K562 (cell line): ENCODE measurements around the gene MIEN1. TPM values are rescaled to one million over a fixed set of nuclear protein-coding genes. Genes with fewer than 3 reads are reported as not detected.

Experiments
- ATAC-seq: fragments of 200-7000 bp; cut with Tn5 transposase; 3 replicates; pipeline ENCODE4 v1.9.1; 2020; ENCODE audit warnings: moderate library complexity
- BruUV-seq: library from RNA; stranded (reverse); fragments of 400-500 nt; replicated peaks from 2 replicates; lab custom pipeline; 2021; lab: Mats Ljungman, UMichigan
- CTCF ChIA-PET: fragments of 300-600 bp; formaldehyde crosslinking; extraction: SDS; loops from one replicate; lab custom pipeline; 2021; ENCODE audit warnings: low intra/inter-chr PET ratio; lab: Yijun Ruan, JAX
- POLR2A ChIA-PET: fragments of 300-600, 350-650 bp; sonication (Branson Sonifier 250); formaldehyde crosslinking; extraction: SDS; loops from one replicate; lab custom pipeline; 2021; ENCODE audit warnings: antibody characterized with exemption, inconsistent platforms; lab: Yijun Ruan, JAX
- DNase-seq, 4 experiments: peaks; one replicate each; pipeline versions ENCODE4 v3.0.0 to v3.0.0-alpha.2; 2011 to 2018; ENCODE audit warnings: low spot score in 3 of 4, mixed read lengths in 3 of 4; ENCODE audit errors: extremely low read depth in 1 of 4
- FAIRE-seq: peaks from 2 replicates; lab custom pipeline; 2011; peaks lifted over from hg19 to GRCh38; lab: Jason Lieb, UNC
- H2AFZ ChIP-seq: 2 replicates; pipeline ENCODE4 v1.6.0; 2011; ENCODE audit warnings: low read depth, low read length, control low read depth, inconsistent platforms
- H3K27ac ChIP-seq: fragments of 200-600 bp; 3 replicates; pipeline ENCODE4 v1.8.0; 2011; ENCODE audit warnings: low read depth, mild to moderate bottlenecking, control low read depth, inconsistent platforms, low read length, moderate library complexity, mixed read lengths; ENCODE audit errors: extremely low read depth
- H3K27me3 ChIP-seq, 2 experiments: fragments of 300-600 bp in 1 of 2; 2 replicates in 1 of 2; 3 replicates in 1 of 2; pipeline versions ENCODE4 v1.6.0 to v1.8.0; 2011; ENCODE audit warnings: inconsistent platforms in 2 of 2, low read length in 2 of 2, mild to moderate bottlenecking in 1 of 2, mixed read lengths in 1 of 2, moderate library complexity in 1 of 2; ENCODE audit not compliant: control insufficient read depth in 2 of 2, insufficient read depth in 2 of 2
- H3K36me3 ChIP-seq: fragments of 300-600 bp; 3 replicates; pipeline ENCODE4 v1.8.0; 2011; ENCODE audit warnings: mild to moderate bottlenecking, low read length, inconsistent platforms; ENCODE audit not compliant: control insufficient read depth, insufficient read depth
- H3K4me1 ChIP-seq, 2 experiments: fragments of 200-600 bp in 1 of 2; replicated peaks in 1 of 2; 2 replicates in 1 of 2; 3 replicates in 1 of 2; pipeline versions ENCODE4 v1.5.1 to v1.8.0; 2011; ENCODE audit warnings: inconsistent platforms in 2 of 2, low read length in 2 of 2, mild to moderate bottlenecking in 1 of 2, mixed read lengths in 1 of 2, moderate library complexity in 1 of 2; ENCODE audit not compliant: control insufficient read depth in 2 of 2, insufficient read depth in 2 of 2
- H3K4me2 ChIP-seq: 2 replicates; pipeline ENCODE4 v1.6.1; 2011; ENCODE audit warnings: low read length, control low read depth, inconsistent platforms, mixed read lengths; ENCODE audit not compliant: insufficient read depth
- H3K4me3 ChIP-seq: fragments of 200-600 bp; sonication (generic), shearing (Covaris generic); 2 replicates; pipeline ENCODE4 v1.5.1; 2016; ENCODE audit warnings: control low read depth, inconsistent platforms
- H3K79me2 ChIP-seq: fragments of 200-600 bp; 3 replicates; pipeline ENCODE4 v1.8.0; 2011; ENCODE audit warnings: low read length, inconsistent platforms; ENCODE audit not compliant: control insufficient read depth, insufficient read depth
- H3K9ac ChIP-seq, 2 experiments: 2 replicates each; pipeline versions ENCODE4 v1.6.0 to v1.6.1; 2011; ENCODE audit warnings: low read depth in 2 of 2, low read length in 2 of 2, control low read depth in 1 of 2, inconsistent platforms in 1 of 2, mild to moderate bottlenecking in 1 of 2, mixed read lengths in 1 of 2; ENCODE audit not compliant: insufficient read depth in 1 of 2
- H3K9me1 ChIP-seq: one replicate; pipeline ENCODE4 v1.6.0; 2011; ENCODE audit warnings: inconsistent platforms, mild to moderate bottlenecking, low read length, moderate library complexity; ENCODE audit not compliant: control insufficient read depth, insufficient read depth
- H3K9me3 ChIP-seq: replicated peaks from 2 replicates; pipeline ENCODE4 v1.5.1; 2011; ENCODE audit warnings: low read depth, low read length, inconsistent platforms; ENCODE audit not compliant: control insufficient read depth, insufficient read depth
- H4K20me1 ChIP-seq: replicated peaks from 2 replicates; pipeline ENCODE4 v1.6.1; 2011; ENCODE audit warnings: low read length, inconsistent platforms, mixed read lengths; ENCODE audit not compliant: control insufficient read depth, insufficient read depth
- ARHGAP35 ChIP-seq: fragments of 450-650 bp; IDR thresholded peaks from 2 replicates; pipeline ENCODE4 v1.6.1; 2018; ENCODE audit not compliant: partially characterized antibody
- CEBPB ChIP-seq: fragments of 450-650 bp; IDR thresholded peaks from 2 replicates; pipeline ENCODE4 v1.6.1; 2016; ENCODE audit warnings: missing genetic modification characterization, missing compliant biosample characterization
- CREBBP ChIP-seq: IDR thresholded peaks from one replicate; pipeline ENCODE4 v1.6.1; 2012; ENCODE audit warnings: low read depth, mild to moderate bottlenecking, control low read depth, inconsistent platforms, low read length
- FOXJ2 ChIP-seq: fragments of 200-800 bp; sonication (Bioruptor generic); IDR thresholded peaks from 2 replicates; pipeline ENCODE4 v1.6.1; 2016; ENCODE audit warnings: missing genetic modification characterization, missing compliant biosample characterization
- LEF1 ChIP-seq: fragments of 450-650 bp; IDR thresholded peaks from 2 replicates; pipeline ENCODE4 v1.6.1; 2016; ENCODE audit warnings: mild to moderate bottlenecking
- MAFG ChIP-seq: fragments of 450-650 bp; conservative IDR thresholded peaks from 2 replicates; pipeline ENCODE4 v1.6.1; 2016; ENCODE audit warnings: missing genetic modification characterization, missing compliant biosample characterization
- NFIC ChIP-seq: fragments of 450-650 bp; IDR thresholded peaks from 2 replicates; pipeline ENCODE4 v1.6.1; 2017; ENCODE audit warnings: mild to moderate bottlenecking, inconsistent platforms
- NR2F6 ChIP-seq: fragments of 450-650 bp; formaldehyde crosslinking; IDR thresholded peaks from 2 replicates; pipeline ENCODE4 v1.4.0; 2020; ENCODE audit warnings: mild to moderate bottlenecking
- PBX2 ChIP-seq, 2 experiments: IDR thresholded peaks in 1 of 2; conservative IDR thresholded peaks in 1 of 2; 2 replicates each; pipeline ENCODE4 v1.6.1; 2016; ENCODE audit warnings: low read depth in 2 of 2, mild to moderate bottlenecking in 1 of 2, missing compliant biosample characterization in 1 of 2, missing genetic modification characterization in 1 of 2, moderate library complexity in 1 of 2
- RHOXF2B ChIP-seq: fragments of 250-450 bp; sonication (Bioruptor Pico); conservative IDR thresholded peaks from 2 replicates; pipeline ENCODE4 v1.5.1; 2021
- TCF7 ChIP-seq: sonication (generic); IDR thresholded peaks from 2 replicates; pipeline ENCODE4 v1.6.1; 2016; ENCODE audit warnings: antibody characterized with exemption, borderline replicate concordance
- ZFP30 ChIP-seq: fragments of 250-450 bp; sonication (Bioruptor Pico); IDR thresholded peaks from 2 replicates; pipeline ENCODE4 v1.8.0; 2022; ENCODE audit warnings: moderate library complexity, mild to moderate bottlenecking, inconsistent platforms, borderline replicate concordance
- ZNF124 ChIP-seq: sonication (generic); formaldehyde crosslinking; IDR thresholded peaks from 2 replicates; pipeline ENCODE4 v1.8.1; 2022; ENCODE audit warnings: missing genetic modification reagents
- ZNF140 ChIP-seq: fragments of 250-450 bp; sonication (Bioruptor Pico); IDR thresholded peaks from 2 replicates; pipeline ENCODE4 v1.8.0; 2021; ENCODE audit warnings: moderate library complexity, mild to moderate bottlenecking, inconsistent platforms
- ZNF766 ChIP-seq: fragments of 200-800 bp; sonication (Bioruptor generic); conservative IDR thresholded peaks from 2 replicates; pipeline ENCODE4 v1.6.1; 2016; ENCODE audit warnings: missing genetic modification characterization, missing compliant biosample characterization
- in situ Hi-C: fragments of 300-500 bp; cut with MboI; formaldehyde crosslinking; loops from 4 replicates; pipeline ENCODE4 v1.15.0; 2018; ENCODE audit warnings: inconsistent platforms, mixed read lengths
- intact Hi-C: fragments of 100-400 bp; cut with micrococcal nuclease; formaldehyde crosslinking; loops from 2 replicates; pipeline ENCODE4 v1.14.2; 2022
- polyA plus RNA-seq, 8 experiments: library from polyadenylated mRNA; depleted of rRNA in 4 of 8; stranded (reverse) in 5 of 8; unstranded in 3 of 8; fragments of >200 nt; fragmentation: Nextera tagmentation in 2 of 8; fragmentation: Illumina TruSeq in 1 of 8; extraction: Ambion mirVana in 2 of 8; extraction: Trizol in 1 of 8; gene quantifications; 2 replicates each; pipeline versions ENCODE4 v1.2.1 to v1.2.3, GENCODE V29; 2011 to 2014; ENCODE audit warnings: inconsistent platforms in 1 of 8, missing spikeins in 1 of 8
- total RNA-seq, 7 experiments: library from RNA; depleted of rRNA in 6 of 7; stranded (reverse); fragments of >200 nt in 6 of 7; fragmentation: Illumina TruSeq in 2 of 7; extraction: Trizol in 2 of 7; gene quantifications; 2 replicates each; pipeline versions ENCODE4 v1.2.1 to v1.2.3, GENCODE V29; 2011 to 2021; ENCODE audit warnings: low replicate concordance in 1 of 7
- TF ChIP-seq, protein P1 (sequence below): IDR thresholded peaks from 2 replicates; pipeline ENCODE4 v1.6.1; 2012; ENCODE audit warnings: low read depth, low read length, improper control_type of control experiment, borderline replicate concordance

The MIEN1 gene
- total and polyA plus RNA-seq, 9 of the 15 experiments (the other 6 are each of a cell fraction or from before 2014, with no cell fraction given): 61.3 to 142 (median 78.9) TPM

DNA sequence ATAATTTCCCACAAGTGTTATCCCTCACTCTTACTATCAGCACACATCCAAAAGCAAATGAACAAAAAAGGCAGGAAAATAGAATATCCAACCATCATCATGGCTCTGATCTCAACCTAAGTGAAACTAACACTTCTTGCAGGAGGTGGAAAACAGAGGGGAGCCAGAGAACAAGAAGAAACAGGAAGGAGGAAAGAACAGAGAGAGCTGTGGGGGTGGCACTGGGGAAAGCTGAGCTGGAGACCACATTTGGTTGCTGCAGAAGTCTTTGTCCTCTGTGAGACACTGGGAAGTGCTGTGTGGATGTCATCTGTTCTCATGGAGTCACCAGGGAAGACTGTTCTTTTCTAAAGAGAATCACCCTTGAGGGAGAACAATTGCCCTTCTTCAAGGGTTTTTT lies 42.1 kb upstream of the MIEN1 start:
- Histone ChIP-seq H3K9me1 (no peaks in the 10 kb centered on the region), H3K4me3 (no peak overlapping the region), H3K4me1 (no peaks in the 10 kb centered on the region), H3K36me3 (no peaks in the 10 kb centered on the region), H3K4me2 (no peak overlapping the region)
- CTCF ChIA-PET: no interaction called here
- no peak for FAIRE-seq
- TF ChIP-seq ZNF140 (CRISPR knock-in tag) (no peak), CEBPB (tag) (no peak), ZNF766 (CRISPR knock-in tag) (no peak), MAFG (tag) (no peak), NFIC (no peak), ZFP30 (CRISPR knock-in tag) (no peak), FOXJ2 (tag) (no peak), TCF7 (no peak), CREBBP (no peak), PBX2 (CRISPR knock-in tag; IDR thresholded peaks at IDR 0.05; ENCODE audit: low read depth) (no peak), PBX2 (tag; conservative IDR thresholded peaks at IDR 0.05; ENCODE audit: low read depth) (no peak), LEF1 (no peak), NR2F6 (CRISPR knock-in tag) (no peak), ZNF124 (CRISPR knock-in tag) (no peak), RHOXF2B (CRISPR knock-in tag) (no peak), ARHGAP35 (no peak)
- TF ChIP-seq, protein P1, sequence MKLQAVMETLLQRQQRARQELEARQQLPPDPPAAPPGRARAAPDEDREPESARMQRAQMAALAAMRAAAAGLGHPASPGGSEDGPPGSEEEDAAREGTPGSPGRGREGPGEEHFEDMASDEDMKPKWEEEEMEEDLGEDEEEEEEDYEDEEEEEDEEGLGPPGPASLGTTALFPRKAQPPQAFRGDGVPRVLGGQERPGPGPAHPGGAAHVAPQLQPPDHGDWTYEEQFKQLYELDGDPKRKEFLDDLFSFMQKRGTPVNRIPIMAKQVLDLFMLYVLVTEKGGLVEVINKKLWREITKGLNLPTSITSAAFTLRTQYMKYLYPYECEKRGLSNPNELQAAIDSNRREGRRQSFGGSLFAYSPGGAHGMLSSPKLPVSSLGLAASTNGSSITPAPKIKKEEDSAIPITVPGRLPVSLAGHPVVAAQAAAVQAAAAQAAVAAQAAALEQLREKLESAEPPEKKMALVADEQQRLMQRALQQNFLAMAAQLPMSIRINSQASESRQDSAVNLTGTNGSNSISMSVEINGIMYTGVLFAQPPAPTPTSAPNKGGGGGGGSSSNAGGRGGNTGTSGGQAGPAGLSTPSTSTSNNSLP: no peak
- TF ChIP-seq, all 486 proteins: peak for 0
- Histone ChIP-seq H3K27me3 (peaks cover 14 to 29% of the 10 kb centered on the region in 2 experiments), H3K79me2 (no peaks in the 10 kb centered on the region), H3K27ac (no peak overlapping the region), H3K9ac (no peak overlapping the region), H2AFZ (no peak overlapping the region), H3K9me3 (no peaks in the 10 kb centered on the region), H4K20me1 (no peaks in the 10 kb centered on the region)
- in situ Hi-C loops (no loop called here), intact Hi-C loops (no loop called here)
- ATAC-seq: no peak
- no TSS peak for BruUV-seq
- POLR2A ChIA-PET: interaction anchor here (0.9 to 1.2 kb wide), 2 partner anchors 17 to 40 kb away, joined by 3 read pairs; no protein-coding TSS in a partner anchor
- DNase-seq: no peak
